Measurements from ENCODE around the gene SCAF8.
"Not testable (repeated sequence)": the region's sequence is repeated elsewhere in the genome, so short reads cannot be mapped to it uniquely, and the experiment has no call there.

Gene SCAF8, protein sequence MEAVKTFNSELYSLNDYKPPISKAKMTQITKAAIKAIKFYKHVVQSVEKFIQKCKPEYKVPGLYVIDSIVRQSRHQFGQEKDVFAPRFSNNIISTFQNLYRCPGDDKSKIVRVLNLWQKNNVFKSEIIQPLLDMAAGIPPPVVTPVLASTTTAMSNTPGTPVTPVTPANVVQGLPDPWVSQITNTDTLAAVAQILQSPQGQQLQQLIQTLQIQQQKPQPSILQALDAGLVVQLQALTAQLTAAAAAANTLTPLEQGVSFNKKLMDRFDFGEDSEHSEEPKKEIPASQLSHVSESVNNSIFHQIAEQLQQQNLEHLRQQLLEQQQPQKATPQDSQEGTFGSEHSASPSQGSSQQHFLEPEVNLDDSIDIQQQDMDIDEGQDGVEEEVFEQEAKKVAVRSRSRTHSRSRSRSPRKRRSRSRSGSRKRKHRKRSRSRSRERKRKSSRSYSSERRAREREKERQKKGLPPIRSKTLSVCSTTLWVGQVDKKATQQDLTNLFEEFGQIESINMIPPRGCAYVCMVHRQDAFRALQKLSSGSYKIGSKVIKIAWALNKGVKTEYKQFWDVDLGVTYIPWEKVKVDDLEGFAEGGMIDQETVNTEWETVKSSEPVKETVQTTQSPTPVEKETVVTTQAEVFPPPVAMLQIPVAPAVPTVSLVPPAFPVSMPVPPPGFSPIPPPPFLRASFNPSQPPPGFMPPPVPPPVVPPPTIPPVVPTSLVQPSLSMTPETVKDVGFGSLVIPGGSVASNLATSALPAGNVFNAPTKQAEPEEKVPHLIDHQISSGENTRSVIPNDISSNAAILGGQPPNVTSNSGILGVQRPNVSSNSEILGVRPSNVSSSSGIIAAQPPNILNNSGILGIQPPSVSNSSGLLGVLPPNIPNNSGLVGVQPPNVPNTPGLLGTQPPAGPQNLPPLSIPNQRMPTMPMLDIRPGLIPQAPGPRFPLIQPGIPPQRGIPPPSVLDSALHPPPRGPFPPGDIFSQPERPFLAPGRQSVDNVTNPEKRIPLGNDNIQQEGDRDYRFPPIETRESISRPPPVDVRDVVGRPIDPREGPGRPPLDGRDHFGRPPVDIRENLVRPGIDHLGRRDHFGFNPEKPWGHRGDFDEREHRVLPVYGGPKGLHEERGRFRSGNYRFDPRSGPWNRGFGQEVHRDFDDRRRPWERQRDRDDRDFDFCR (N-terminal part only)

DNA sequence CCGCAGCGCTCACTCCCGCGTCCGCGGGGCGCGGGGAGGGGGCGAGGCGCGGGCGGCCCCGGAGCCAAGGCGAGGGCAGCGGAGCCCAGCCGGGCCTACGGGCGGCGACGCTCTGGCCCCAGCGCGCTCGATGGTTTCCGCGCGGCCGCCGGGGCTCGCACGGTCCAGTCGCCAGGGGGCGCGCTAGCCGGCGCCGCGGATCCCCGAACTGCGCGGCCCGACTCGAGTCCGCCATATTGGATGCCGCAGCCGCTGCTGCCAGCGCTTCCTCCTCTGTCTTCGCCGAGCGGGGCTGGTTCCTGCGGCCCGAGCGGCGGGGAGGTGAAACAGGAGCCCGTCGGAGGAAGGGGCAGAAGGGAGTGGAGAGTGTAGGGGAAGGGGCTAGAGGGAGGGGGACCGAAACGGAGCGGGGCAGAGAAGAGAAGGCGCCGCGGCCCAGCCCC is at the start of gene SCAF8:
TSS of gene SCAF8 (plus strand) at position 234 of the 443 bp plus-strand sequence. CDS start 485 bp downstream, outside the sequence.
- DNase-seq, result peak; percentile 83

DNA sequence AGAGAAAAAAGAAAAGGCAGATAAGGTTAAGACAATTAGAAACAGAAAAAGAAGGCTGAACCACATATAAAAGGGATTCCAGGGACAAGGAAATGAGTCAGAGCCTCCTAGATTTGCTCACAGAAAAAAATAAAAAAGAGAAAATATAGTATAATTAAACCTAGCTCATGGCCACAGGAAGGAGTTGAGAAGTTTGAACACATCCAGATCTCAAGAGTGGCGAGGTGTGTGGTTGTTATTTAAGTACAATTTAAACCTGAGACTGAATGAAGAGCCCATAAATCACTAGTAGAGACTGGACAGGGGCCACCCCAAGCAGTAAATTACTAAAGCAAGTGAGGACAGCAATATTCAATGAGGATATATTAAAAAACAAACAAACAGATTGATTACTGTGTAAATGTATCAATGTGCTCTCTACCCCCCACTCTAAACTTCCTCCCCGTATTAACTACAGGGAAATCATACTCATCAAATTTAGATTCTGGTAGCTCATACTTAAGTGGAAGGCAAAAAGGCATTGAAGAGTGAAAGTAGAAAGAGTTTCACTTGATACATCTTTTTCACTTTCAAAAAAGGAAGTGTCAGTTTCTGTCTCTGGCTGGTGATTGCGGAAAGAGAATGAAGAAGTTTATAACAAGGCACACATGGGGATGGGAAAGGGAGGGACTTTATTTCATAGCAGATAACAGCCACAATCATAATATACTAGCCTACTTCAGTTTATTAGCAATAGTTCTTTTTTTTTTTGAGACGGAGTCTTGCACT is 49.3 kb upstream of the SCAF8 start:
- no peak for DNase-seq

DNA sequence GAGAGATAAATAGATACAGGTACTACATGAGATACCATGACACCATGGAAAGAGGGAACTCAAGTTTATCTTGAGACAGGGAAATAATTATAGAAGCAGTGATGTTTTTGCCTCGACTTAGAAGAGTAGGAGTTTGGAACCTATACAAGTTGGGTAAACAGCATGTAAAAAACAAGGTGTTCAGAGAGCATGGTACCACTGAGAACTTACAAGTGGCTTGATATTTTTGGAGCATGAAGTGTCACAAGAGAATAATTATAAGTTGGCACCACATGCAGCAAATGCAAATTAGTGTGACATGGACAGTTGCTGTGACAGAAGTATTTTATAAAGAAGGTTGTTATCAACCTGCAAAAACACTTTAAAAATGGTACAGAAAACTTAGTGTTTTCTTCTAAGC is 47.1 kb upstream of the SCAF8 start:
- DNase-seq, result no peak

DNA sequence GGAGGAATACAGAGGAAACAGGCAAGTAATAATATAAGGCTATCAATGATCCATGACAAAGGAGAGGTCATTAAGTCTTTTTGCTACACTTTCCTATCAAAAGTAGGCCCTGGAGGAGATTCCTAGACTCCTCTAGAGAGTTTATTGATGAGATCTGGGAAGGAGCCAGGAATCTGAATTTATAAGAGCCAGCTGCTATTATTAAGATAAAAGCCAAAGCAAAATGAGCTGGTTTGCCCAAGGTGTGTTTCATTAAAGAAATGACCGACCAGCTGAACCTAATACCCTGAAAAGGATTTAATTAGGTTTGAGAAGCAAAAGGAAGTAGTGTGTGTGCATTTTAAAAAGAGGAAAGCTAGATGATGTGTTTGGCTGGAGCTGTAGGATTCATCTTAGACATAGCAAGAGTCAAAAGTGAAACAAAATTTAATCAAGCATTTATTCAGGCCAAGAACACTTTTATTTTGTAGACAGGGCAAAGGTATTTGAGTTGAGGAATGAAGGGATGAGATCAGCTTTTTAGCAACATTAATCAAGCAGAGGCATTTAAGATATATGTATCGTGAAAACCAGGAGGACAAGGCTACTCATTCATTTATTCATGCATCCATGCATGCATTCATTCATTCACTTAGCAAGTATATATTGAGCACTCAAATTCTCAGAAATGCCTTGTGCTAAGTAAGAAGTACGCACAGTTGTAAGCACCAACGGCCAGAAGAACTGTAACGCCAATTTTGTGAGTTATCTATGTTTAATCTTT is 43.5 kb upstream of the SCAF8 start:
- no peak for DNase-seq

DNA sequence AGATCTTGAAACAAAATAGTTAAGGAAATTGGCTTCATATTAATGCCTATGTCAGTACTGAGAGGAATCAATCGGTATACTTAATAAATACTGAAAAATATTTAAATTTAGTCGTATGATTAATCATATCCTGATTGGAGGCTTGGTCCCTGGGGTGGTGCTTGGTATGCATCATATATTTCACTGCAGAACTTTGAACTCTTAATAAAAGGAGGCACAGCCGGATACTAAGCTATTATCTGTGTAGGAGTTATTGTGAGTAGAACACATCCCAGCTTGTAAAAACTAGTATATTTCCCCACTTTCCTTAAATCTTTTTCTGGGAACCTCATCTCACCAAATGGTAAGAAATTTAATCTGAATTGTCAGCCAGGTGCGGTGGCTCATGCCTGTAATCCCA is 42.4 kb upstream of the SCAF8 start:
- no peak for DNase-seq

DNA sequence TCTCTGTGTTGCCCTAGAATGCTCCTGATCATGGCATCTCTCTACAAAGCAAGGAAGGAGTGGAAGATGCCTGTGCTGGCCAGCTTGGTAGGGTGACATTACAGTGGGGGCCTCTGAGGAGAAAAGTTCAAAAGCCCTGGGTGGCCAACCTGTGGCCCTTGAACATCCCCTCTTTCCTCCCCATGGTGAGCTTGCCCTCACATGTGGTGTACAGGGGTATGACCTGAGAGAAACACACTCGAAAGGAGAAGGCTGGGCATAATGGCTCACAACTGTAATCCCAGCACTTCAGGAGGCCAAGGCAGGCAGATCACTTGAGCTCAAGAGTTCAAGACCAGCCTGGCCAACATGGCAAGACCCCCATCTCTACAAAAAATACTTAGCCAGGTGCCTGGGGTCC is 36.6 kb upstream of the SCAF8 start:
- no peak for DNase-seq

DNA sequence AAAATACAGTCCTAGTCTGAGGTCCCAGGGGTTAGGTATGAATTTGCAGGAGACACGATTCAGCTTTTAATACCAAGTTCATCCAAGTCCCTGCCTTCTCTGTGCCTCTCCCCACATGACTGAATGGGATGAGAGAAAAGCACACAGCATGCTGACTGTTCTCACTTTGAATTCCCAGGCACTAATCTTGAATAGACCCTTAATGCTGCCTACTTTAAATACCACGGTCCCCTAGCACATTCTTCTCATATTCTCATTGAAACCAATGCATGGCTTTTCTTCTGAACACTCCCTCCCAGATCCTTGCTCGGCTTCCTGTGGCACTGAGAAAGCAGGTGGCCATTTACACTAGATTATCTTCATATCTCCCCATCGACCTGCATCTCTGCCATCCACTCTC is 30.1 kb upstream of the SCAF8 start:
- DNase-seq, result no peak

DNA sequence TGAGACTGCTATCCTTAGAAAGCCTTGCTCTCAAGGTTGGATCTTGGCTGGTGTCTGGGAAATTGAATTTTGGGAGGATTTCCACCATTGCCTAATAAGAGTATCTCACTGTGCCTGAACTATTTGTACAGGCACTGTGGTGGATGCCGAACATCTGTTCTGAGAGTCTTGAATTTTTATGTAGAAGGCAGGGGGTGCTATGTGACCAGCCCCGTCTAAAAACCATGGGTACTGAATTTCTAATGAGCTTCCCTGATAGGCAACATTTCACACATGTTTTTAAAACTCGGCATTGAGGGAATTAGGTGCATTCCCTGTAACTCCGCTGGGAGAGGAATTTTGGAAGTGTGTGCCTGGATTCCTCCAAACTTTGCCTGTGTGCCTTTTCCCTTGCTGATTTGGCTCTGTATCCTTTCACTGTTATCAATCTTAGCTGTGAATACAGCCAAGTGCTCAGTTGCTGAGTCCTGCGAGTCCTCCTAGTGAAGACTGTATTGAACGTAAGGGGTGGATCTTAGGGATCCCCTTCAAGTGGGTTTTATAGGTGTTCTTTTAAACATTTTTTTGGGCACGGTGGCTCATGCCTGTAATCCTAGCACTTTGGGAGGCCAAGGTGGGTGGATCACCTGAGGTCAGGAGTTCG is 27.6 kb upstream of the SCAF8 start:
- no peak for DNase-seq

DNA sequence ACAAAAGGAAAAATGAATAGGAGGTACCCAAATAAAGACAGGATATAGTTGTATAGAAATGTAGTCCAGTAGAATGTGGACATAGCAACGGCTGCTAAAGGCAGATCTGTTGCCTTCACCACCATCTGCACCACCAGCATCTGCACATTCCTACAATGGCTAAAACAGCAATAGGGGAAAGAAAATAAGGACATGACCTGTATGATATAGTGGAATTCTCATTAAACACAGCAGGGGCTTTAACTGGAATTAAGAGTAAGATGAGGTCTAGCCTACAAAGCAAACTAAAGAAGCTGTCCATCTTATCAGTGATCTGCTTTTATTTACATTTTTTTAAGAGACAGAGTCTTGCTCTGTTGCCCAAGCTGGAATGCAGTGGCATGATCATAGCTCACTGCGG is 26.8 kb upstream of the SCAF8 start:
- DNase-seq, result no peak

DNA sequence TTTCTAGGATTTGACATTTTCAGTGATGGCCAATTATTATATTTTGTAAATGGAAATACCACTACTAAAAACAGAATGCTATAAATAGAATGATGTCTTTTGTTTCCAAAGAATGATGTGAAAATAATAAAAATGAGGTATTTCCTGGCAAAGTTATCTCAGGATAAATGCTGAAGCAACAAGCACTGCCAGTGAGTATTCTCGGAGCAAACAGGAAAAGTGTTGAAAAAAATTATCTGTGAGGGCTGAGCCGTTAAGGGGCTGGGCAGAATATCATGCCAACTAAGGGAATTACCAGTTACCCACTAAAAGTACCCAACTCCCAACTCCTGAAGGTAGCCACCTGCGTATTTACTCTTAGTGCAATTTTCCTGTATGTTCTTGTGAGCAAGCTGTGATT is 23.6 kb upstream of the SCAF8 start:
- DNase-seq, result no peak

DNA sequence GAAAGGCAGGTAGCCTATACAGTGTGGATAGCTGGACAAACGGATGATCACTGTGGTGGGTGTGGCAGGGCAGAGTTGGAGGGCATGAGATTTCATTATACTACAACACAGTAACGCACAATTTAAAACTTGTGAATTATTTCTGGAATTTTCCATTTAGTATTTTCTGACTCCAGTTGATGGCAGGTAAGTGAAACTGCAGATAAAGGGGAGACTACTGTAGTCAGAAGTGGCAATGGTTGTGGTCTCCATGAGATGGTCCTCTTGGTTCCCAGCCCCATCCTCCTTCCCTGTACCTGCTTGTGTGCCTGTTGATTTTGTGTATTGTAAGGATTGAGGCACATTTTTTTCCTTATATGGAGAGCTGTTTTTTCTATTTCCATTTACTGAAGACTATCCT is 22.5 kb upstream of the SCAF8 start:
- no peak for DNase-seq

DNA sequence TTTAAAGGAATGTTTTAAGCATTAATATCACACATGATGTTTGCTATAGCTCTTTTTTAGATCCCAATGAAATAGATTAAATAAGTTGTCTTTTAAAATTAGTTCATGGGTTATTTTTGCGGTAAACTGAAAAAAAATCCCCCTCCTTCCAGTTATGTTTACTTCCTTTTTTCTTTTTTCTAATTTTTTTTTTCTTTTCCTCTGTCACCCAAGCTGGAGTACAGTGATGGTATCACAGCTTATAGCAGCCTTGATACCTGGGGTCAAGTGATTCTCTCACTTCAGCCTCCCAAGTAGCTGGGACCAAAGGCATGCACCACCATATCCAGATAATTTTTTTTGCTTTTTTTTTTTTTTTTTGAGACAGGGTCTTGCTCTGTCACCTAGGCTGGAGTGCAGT is 17.8 kb upstream of the SCAF8 start:
- DNase-seq, result no peak

DNA sequence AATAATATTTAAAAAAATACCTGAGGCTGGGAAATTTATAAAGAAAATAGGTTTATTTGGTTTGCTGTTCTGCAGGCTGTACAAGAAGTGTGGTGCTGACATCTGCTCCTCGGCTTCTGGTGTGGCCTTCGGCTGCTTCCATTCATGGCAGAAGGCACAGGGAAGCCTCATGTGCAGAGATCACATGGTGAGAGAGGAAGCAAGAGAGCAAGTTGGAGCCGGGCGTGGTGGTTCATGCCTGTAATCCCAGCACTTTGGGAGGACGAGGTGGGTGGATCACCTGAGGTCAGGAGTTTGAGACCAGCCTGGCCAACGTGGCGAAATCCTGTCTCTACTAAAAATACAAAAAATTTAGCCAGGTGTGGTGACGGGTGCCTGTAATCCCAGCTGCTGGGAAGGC is 16.9 kb upstream of the SCAF8 start:
- DNase-seq, result not testable (repeated sequence)

DNA sequence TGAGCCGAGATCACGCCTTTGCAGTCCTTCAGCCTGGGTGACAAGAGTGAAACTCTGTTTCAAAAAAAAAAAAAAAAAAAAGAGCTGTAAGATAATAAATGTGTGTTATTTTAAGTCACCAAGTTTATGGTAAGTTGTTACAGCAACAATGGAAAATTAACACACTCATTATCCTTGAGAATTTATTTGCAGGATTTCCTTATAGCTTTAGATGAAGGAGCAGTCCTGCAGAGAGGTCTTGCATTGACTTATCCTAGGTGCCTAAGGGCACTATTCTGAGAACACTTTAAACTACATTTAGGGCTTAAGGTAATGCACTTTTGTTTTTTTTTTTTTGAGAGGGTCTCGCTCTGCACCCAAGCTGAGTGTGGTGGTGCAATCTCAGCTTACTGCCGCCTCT is 13.8 kb upstream of the SCAF8 start:
- DNase-seq, result no peak

DNA sequence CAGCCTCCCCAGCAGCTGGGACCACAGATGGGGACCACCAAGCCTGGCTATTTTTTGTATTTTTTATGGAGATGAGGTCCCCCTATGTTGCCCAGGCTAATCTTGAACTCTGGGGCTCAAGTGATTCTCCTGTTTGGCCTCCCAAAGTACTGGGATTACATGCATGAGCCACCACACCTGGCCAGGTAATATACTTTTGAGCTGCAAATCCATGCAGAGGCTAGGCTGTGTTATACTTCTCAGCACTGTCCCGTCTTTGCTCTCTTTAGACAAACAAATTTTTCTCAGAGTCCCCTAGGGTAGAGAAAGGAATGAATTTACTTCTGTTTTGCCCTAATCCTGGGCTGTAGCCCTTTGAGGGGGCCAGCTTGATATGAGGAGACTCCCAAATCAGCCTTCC is 13.4 kb upstream of the SCAF8 start:
- no peak for DNase-seq

DNA sequence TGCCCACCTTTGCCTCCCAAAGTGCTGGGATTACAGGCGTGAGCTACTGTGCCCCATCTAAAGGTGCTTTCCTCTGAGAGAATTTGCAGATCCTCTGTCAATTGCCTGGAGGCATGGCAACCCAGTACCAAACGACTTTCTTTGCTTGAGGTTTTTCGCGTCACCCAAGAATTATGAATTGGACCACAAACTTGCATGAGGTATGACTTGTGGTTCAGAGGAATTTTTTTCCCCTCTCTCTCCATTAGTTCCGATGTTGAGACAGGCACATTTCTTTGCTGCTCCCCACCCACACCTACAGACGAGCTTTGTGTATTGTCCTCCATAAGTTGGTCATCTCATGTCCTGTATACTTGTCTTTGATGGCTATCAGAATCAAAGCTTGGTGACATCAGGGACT is 11.8 kb upstream of the SCAF8 start:
- DNase-seq, result no peak

DNA sequence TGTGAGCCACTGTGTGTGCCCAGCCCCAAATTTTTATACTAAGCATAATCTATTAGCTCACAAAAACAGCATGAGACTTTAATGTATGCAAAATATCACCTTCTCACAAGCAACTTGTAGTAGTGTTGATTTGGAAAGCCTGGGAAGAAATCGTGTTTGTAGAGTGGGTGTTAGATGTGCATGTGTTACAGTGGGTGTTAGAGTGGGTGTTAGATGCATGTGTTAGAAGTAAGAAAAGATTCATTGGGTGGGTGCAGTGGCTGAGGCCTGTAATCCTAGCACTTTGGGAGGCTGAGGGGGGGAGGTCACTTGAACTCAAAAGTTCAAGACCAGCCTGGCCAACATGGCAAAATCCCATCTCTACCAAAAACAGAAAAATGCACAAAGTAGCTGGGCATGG is 6.3 kb upstream of the SCAF8 start:
- no peak for DNase-seq

DNA sequence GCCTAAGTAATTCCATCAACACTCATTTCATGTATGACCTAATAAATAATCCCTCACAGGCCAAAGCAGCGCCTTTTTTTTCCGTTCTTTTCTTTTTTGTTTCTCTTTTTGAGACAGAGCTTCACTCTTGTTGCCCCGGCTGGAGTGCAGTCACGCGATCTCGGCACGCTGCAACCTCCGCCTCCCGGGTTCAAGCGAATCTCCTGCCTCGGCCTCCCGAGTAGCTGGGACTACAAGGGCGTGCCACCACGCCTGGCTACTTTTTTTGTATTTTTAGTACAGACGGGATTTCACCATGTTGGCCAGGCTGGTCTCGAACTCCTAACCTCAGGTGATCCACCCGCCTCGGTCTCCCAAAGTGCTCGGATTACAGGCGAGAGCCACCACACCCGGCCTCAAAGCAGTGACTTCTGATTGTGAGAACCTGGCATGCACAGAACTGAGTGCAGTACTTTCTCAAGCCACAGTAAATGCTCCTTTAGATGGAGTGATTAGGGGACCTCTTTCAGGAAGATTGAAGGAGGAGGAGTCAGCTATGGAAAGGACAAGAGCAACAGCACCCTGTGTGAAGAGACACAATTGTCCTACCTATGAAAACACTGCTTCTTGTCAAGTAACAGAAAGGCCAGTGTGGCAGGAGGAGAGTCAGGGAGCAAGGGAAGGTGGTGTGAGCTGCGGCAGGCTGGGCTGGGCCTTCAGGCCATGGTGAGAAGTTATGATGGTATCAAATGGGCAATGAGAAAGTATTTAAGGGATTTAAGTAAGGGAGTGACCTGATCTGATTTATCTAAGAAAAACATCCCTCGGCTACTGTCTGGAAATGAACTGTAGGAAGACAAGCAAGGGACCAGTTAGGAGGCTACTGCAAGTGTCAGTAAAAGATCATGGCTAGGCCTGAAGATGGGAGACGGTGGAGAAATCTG is 1.7 kb upstream of the SCAF8 start:
- no peak for DNase-seq

DNA sequence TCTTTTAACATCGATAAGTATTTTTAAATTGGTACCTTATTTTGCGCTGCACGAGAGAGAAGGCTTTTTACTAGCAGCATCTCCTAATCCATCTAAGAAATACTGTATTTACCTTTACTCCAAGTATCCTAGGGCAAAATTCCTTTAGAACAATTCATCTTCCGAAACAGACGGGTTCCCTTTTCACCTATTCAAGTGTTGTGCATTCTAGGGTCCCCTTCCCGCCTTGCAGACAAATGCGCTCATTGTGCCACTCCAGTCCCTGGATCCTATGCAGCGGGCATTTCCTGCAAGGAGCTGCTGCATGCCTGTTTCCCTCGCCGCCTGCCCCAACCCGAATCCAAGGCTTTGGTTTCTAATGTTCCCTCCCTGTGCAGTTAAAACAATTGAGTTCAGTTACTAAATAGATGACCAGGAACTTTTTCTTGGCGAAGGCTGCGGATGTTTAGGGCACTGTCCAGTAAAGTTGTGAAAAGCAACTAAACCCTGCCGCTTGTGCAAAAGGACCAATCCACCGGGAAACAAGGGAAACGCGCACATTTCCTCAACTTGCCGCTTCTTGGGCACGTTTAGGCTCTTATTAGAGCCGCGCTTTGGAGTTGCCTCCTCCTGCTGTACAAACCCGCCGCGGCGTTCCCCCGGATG is 556 bp upstream of the SCAF8 start:
- DNase-seq, result no peak
